ENCODE data around the gene ZNF524. TPM values are rescaled to one million over a fixed set of nuclear protein-coding genes. Genes with fewer than 3 reads are reported as not detected.

ZNF524 gene
- polyA plus RNA-seq, 2 of the 4 experiments (the other 2 are of a cell fraction) = 6.4 to 9.7 TPM

- Histone ChIP-seq H3K4me2 (no peak overlapping the region), H3K27ac (no peak overlapping the region), H3K9me3 (no peaks in the 10 kb centered on the region), H3K4me1 (peaks cover 29% of the 10 kb centered on the region), H3K4me3 (no peak overlapping the region)
- no peak for DNase-seq (ENCODE audit: low read depth in 1 of 2, low spot score in 1 of 2)
- ChIA-PET POLR2A (no interaction called here), CTCF (interaction anchor here (1.2 to 2.0 kb wide), 5 partner anchors 10 to 51 kb away, joined by 3 to 7 read pairs (median 4); partner anchors contain the start of gene ZNF865)
- FAIRE-seq = no peak
- no peak for TF ChIP-seq CHD4 (IDR thresholded peaks at IDR 0.05; ENCODE audit: borderline replicate concordance)
- no peak for TF ChIP-seq PHF8 (IDR thresholded peaks at IDR 0.05; ENCODE audit: borderline replicate concordance, low read depth)
- no peak for TF ChIP-seq RCOR1 (IDR thresholded peaks at IDR 0.05; ENCODE audit: low read depth, low read length)
- TF ChIP-seq KDM1A (IDR thresholded peaks at IDR 0.05; ENCODE audit: low read depth) = no peak
- no peak for TF ChIP-seq HEYL (CRISPR knock-in tag; IDR thresholded peaks at IDR 0.05)
- TF ChIP-seq ELK1 (IDR thresholded peaks at IDR 0.05; ENCODE audit: low read depth, low read length) = no peak
- TF ChIP-seq E2F6 (IDR thresholded peaks at IDR 0.05; ENCODE audit: borderline replicate concordance, low read depth) = no peak
- TF ChIP-seq CEBPB (IDR thresholded peaks at IDR 0.05) = no peak
- TF ChIP-seq EHMT2 (IDR thresholded peaks at IDR 0.05; ENCODE audit: low read depth) = no peak
- no peak for TF ChIP-seq MAFK (IDR thresholded peaks at IDR 0.05; ENCODE audit: partially characterized antibody)
- TF ChIP-seq CBX8 (IDR thresholded peaks at IDR 0.05) = no peak
- TF ChIP-seq HDAC2 (IDR thresholded peaks at IDR 0.05) = no peak
- no peak for TF ChIP-seq PBX3 (IDR thresholded peaks at IDR 0.05)
- TF ChIP-seq NR3C1 (IDR thresholded peaks at IDR 0.05) = no peak
- WGBS (ENCODE audit: missing lambda C conversion rate) = 79% methylated on average over 8 of the region's 8 CpGs
- ATAC-seq = no peak
Measured at GRCh38 chr19:55554741-55555152, 45.3 kb upstream of the ZNF524 start.

GRCh38 chr19:55559684-55560083 lies 40.4 kb upstream of the ZNF524 start:
- WGBS (ENCODE audit: missing lambda C conversion rate) = 85% methylated on average over 9 of the region's 9 CpGs
- no peak for ATAC-seq
- POLR2A ChIA-PET = no interaction called here
- TF ChIP-seq RCOR1 (IDR thresholded peaks at IDR 0.05; ENCODE audit: low read depth, low read length) = no peak
- no peak for TF ChIP-seq REST (IDR thresholded peaks at IDR 0.05)
- no peak for TF ChIP-seq ESRRA (IDR thresholded peaks at IDR 0.05; ENCODE audit: borderline replicate concordance, low read length)
- TF ChIP-seq HMGXB4 (CRISPR knock-in tag; IDR thresholded peaks at IDR 0.05; ENCODE audit: borderline replicate concordance) = no peak
- TF ChIP-seq GATA3 (IDR thresholded peaks at IDR 0.05; ENCODE audit: borderline replicate concordance) = no peak
- no peak for TF ChIP-seq MAZ (IDR thresholded peaks at IDR 0.05; ENCODE audit: borderline replicate concordance, low read depth, low read length)
- no peak for TF ChIP-seq NFE2L2 (conservative IDR thresholded peaks at IDR 0.05; ENCODE audit: low read length)
- no peak for TF ChIP-seq E2F6 (IDR thresholded peaks at IDR 0.05; ENCODE audit: borderline replicate concordance, low read depth)
- TF ChIP-seq PBX3 (IDR thresholded peaks at IDR 0.05) = no peak
- no peak for TF ChIP-seq POLR2A (IDR thresholded peaks at IDR 0.05; ENCODE audit: low read length)
- no peak for TF ChIP-seq EHF (CRISPR knock-in tag; IDR thresholded peaks at IDR 0.05)
- TF ChIP-seq ZNF302 (CRISPR knock-in tag; IDR thresholded peaks at IDR 0.05) = no peak
- TF ChIP-seq ZSCAN20 (CRISPR knock-in tag; IDR thresholded peaks at IDR 0.05) = no peak
- TF ChIP-seq CTCF (IDR thresholded peaks at IDR 0.05) = no peak
- TF ChIP-seq FOXS1 (CRISPR knock-in tag; IDR thresholded peaks at IDR 0.05) = no peak

More at GRCh38 chr19:55559684-55560083, 40.4 kb upstream of the ZNF524 start:
- no peak overlapping the region for H3K4me3 ChIP-seq
- CTCF ChIA-PET = interaction anchor here (1.1 to 6.8 kb wide), 5 partner anchors 13 to 92 kb away, joined by 3 to 31 read pairs (median 4); partner anchors contain the start of gene SBK3
- no peak for DNase-seq (ENCODE audit: low read depth in 1 of 2, low spot score in 1 of 2)
- FAIRE-seq = no peak
- no peak overlapping the region for H3K4me2 ChIP-seq
- H3K4me1 ChIP-seq = peaks cover 6% of the 10 kb centered on the region; the same call in 1 of the 3 replicates
- 0 out of 3 replicates have a peak, but pooled peaks cover 2% of the 10 kb centered on the region for H3K9me3 ChIP-seq
- no peak overlapping the region for H3K27ac ChIP-seq

Data from A549 (cell line).